Measurements from ENCODE around the gene DIP2C. TPM values are rescaled to one million over a fixed set of nuclear protein-coding genes. Genes with fewer than 3 reads are reported as not detected.
"Not testable (repeated sequence)": the region's sequence is repeated elsewhere in the genome, so short reads cannot be mapped to it uniquely, and the experiment has no call there.

The DIP2C gene
- total RNA-seq, 1 experiment from 2014 or later: 11.4 TPM

- Histone ChIP-seq H3K4me1 (peaks cover 4% of the 10 kb centered on the region; the same call in 1 of the 2 replicates), H3K36me3 (ENCODE audit: control insufficient read depth, insufficient read depth, low read length) (no peaks in the 10 kb centered on the region), H3K27me3 (replicated peaks; ENCODE audit: control insufficient read depth, insufficient read depth, low read length) (no peaks in the 10 kb centered on the region), H3K4me3 (ENCODE audit: low read depth, low read length) (no peak overlapping the region), H3K9me3 (no peaks in the 10 kb centered on the region)
- CTCF ChIA-PET: no interaction called here
- Mint-ChIP-seq H3K36me3 (ENCODE audit: insufficient read depth, unreplicated experiment) (peaks cover 10% of the 10 kb centered on the region), H3K9me3 (ENCODE audit: unreplicated experiment) (no peaks in the 10 kb centered on the region), H3K4me3 (ENCODE audit: unreplicated experiment) (no peak overlapping the region), H3K27ac (ENCODE audit: unreplicated experiment) (no peak overlapping the region), H3K27me3 (ENCODE audit: insufficient read depth, unreplicated experiment) (no peaks in the 10 kb centered on the region), H3K4me1 (ENCODE audit: low read depth, unreplicated experiment) (no peaks in the 10 kb centered on the region)
- no peak for DNase-seq
- TF ChIP-seq, protein P1, sequence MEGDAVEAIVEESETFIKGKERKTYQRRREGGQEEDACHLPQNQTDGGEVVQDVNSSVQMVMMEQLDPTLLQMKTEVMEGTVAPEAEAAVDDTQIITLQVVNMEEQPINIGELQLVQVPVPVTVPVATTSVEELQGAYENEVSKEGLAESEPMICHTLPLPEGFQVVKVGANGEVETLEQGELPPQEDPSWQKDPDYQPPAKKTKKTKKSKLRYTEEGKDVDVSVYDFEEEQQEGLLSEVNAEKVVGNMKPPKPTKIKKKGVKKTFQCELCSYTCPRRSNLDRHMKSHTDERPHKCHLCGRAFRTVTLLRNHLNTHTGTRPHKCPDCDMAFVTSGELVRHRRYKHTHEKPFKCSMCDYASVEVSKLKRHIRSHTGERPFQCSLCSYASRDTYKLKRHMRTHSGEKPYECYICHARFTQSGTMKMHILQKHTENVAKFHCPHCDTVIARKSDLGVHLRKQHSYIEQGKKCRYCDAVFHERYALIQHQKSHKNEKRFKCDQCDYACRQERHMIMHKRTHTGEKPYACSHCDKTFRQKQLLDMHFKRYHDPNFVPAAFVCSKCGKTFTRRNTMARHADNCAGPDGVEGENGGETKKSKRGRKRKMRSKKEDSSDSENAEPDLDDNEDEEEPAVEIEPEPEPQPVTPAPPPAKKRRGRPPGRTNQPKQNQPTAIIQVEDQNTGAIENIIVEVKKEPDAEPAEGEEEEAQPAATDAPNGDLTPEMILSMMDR (IDR thresholded peaks at IDR 0.05; ENCODE audit: insufficient read depth in 1 of 2, low read depth in 1 of 2, low read length in 1 of 2, severe bottlenecking in 1 of 2, unreplicated experiment in 1 of 2): no peak
- BruUV-seq (replicated peaks): no TSS peak
- intact Hi-C loops (cut with micrococcal nuclease; ENCODE audit: unreplicated experiment): no loop called here
- POLR2A ChIA-PET: no interaction called here
Observed at GRCh38 chr10:368579-369220, 320.8 kb downstream of the DIP2C start.

GRCh38 chr10:368107-368506, 321.4 kb downstream of the DIP2C start:
- H3K4me3 ChIP-seq (ENCODE audit: low read depth, low read length); H3K4me1 ChIP-seq; H3K9me3 ChIP-seq; DNase-seq; H3K4me1 Mint-ChIP-seq (ENCODE audit: low read depth, unreplicated experiment); H3K4me3 Mint-ChIP-seq (ENCODE audit: unreplicated experiment); BruUV-seq (replicated peaks); H3K9me3 Mint-ChIP-seq (ENCODE audit: unreplicated experiment); H3K27ac Mint-ChIP-seq (ENCODE audit: unreplicated experiment); H3K27me3 Mint-ChIP-seq (ENCODE audit: insufficient read depth, unreplicated experiment); H3K36me3 ChIP-seq (ENCODE audit: control insufficient read depth, insufficient read depth, low read length); CTCF ChIA-PET; intact Hi-C loops (cut with micrococcal nuclease; ENCODE audit: unreplicated experiment); POLR2A ChIA-PET; H3K27me3 ChIP-seq (replicated peaks; ENCODE audit: control insufficient read depth, insufficient read depth, low read length): not testable (repeated sequence)
- H3K36me3 Mint-ChIP-seq (ENCODE audit: insufficient read depth, unreplicated experiment): peaks cover 12% of the 10 kb centered on the region

GRCh38 chr10:367636-368035, 321.8 kb downstream of the DIP2C start:
- no TSS peak for BruUV-seq (replicated peaks)
- POLR2A ChIA-PET: no interaction called here
- intact Hi-C loops (cut with micrococcal nuclease; ENCODE audit: unreplicated experiment): no loop called here
- Histone ChIP-seq H3K4me3 (ENCODE audit: low read depth, low read length) (no peak overlapping the region), H3K4me1 (no peaks in the 10 kb centered on the region), H3K36me3 (ENCODE audit: control insufficient read depth, insufficient read depth, low read length) (no peaks in the 10 kb centered on the region), H3K27me3 (replicated peaks; ENCODE audit: control insufficient read depth, insufficient read depth, low read length) (no peaks in the 10 kb centered on the region), H3K9me3 (no peaks in the 10 kb centered on the region)
- TF ChIP-seq, protein P1 (IDR thresholded peaks at IDR 0.05; ENCODE audit: insufficient read depth in 1 of 2, low read depth in 1 of 2, low read length in 1 of 2, severe bottlenecking in 1 of 2, unreplicated experiment in 1 of 2): no peak
- H3K4me1 Mint-ChIP-seq (ENCODE audit: low read depth, unreplicated experiment): no peaks in the 10 kb centered on the region
- H3K27ac Mint-ChIP-seq (ENCODE audit: unreplicated experiment): no peak overlapping the region
- CTCF ChIA-PET: no interaction called here
- H3K9me3 Mint-ChIP-seq (ENCODE audit: unreplicated experiment): no peaks in the 10 kb centered on the region
- no peak for DNase-seq
- peaks cover 16% of the 10 kb centered on the region for H3K36me3 Mint-ChIP-seq (ENCODE audit: insufficient read depth, unreplicated experiment)
- no peaks in the 10 kb centered on the region for H3K27me3 Mint-ChIP-seq (ENCODE audit: insufficient read depth, unreplicated experiment)
- H3K4me3 Mint-ChIP-seq (ENCODE audit: unreplicated experiment): no peak overlapping the region

DNA sequence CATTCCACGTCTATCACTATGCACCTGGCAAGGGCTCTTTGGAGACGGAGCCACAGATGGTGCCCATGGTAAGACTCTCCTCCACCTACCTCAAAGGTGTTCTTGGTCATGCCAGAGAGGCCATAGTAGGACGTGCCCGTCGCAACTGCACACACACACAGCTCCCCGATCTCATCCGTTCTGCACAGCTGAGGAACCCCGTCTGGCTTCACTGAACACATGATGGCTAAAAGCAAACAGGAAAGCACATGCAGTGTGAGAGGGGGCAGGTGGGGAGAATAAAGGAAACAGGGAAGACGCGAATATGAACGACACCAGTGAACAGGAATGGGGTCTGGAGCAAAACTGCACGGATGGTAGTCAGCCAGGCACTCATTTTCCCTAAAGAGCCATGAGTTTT, 323.3 kb downstream of the DIP2C start:
- no peaks in the 10 kb centered on the region for H3K9me3 Mint-ChIP-seq (ENCODE audit: unreplicated experiment)
- peaks cover 16% of the 10 kb centered on the region for H3K36me3 Mint-ChIP-seq (ENCODE audit: insufficient read depth, unreplicated experiment)
- H3K4me3 Mint-ChIP-seq (ENCODE audit: unreplicated experiment): no peak overlapping the region
- BruUV-seq (replicated peaks): no TSS peak
- H3K4me1 Mint-ChIP-seq (ENCODE audit: low read depth, unreplicated experiment): no peaks in the 10 kb centered on the region
- POLR2A ChIA-PET: no interaction called here
- no peaks in the 10 kb centered on the region for H3K27me3 ChIP-seq (replicated peaks; ENCODE audit: control insufficient read depth, insufficient read depth, low read length)
- DNase-seq: no peak
- no peaks in the 10 kb centered on the region for H3K36me3 ChIP-seq (ENCODE audit: control insufficient read depth, insufficient read depth, low read length)
- H3K27ac Mint-ChIP-seq (ENCODE audit: unreplicated experiment): no peak overlapping the region
- CTCF ChIA-PET: no interaction called here
- intact Hi-C loops (cut with micrococcal nuclease; ENCODE audit: unreplicated experiment): no loop called here
- TF ChIP-seq, protein P1 (IDR thresholded peaks at IDR 0.05; ENCODE audit: insufficient read depth in 1 of 2, low read depth in 1 of 2, low read length in 1 of 2, severe bottlenecking in 1 of 2, unreplicated experiment in 1 of 2): no peak
- H3K27me3 Mint-ChIP-seq (ENCODE audit: insufficient read depth, unreplicated experiment): no peaks in the 10 kb centered on the region
- no peaks in the 10 kb centered on the region for H3K9me3 ChIP-seq
- no peak overlapping the region for H3K4me3 ChIP-seq (ENCODE audit: low read depth, low read length)
- H3K4me1 ChIP-seq: no peaks in the 10 kb centered on the region
